Measurements from ENCODE around the gene KCNB1. TPM values are rescaled to one million over a fixed set of nuclear protein-coding genes. Genes with fewer than 3 reads are reported as not detected.

KCNB1 gene
- total and polyA plus RNA-seq, 12 donors, result 0.64 to 4.2 (median 1.1) TPM

GRCh38 chr20:49490689-49491088 is 8.2 kb upstream of the KCNB1 start:
- Histone ChIP-seq H3K36me3 (no peaks in the 10 kb centered on the region), H3K9me3 (peaks cover 0 to 4% (median 0%) of the 10 kb centered on the region in 11 donors), H3K4me1 (no peaks in the 10 kb centered on the region), H3K4me3 (no peak overlapping the region), H3K27ac (no peak overlapping the region), H3K27me3 (peaks cover 0 to 59% (median 32%) of the 10 kb centered on the region in 7 donors)
- DNase-seq (no peak), ATAC-seq (no peak)
- TF ChIP-seq CTCF (IDR thresholded peaks at IDR 0.05), result no peak
- intact Hi-C loops (cut with DNase I), result no loop called here
- WGBS, 2 donors, result 53 to 62% methylated on average over 1 of the region's 1 CpG

GRCh38 chr20:49489688-49490087 is 7.2 kb upstream of the KCNB1 start:
- peaks cover 0 to 4% (median 0%) of the 10 kb centered on the region in 9 donors for H3K4me1 ChIP-seq
- no peak for DNase-seq
- no peak for ATAC-seq
- WGBS, 2 donors, result 89 to 92% methylated on average over 5 of the region's 5 CpGs
- no peak for TF ChIP-seq CTCF (IDR thresholded peaks at IDR 0.05)
- H3K4me3 ChIP-seq, result no peak overlapping the region
- no peak overlapping the region for H3K27ac ChIP-seq
- H3K27me3 ChIP-seq, result peaks cover 0 to 69% (median 40%) of the 10 kb centered on the region in 7 donors
- peaks cover 0 to 4% (median 0%) of the 10 kb centered on the region in 11 donors for H3K9me3 ChIP-seq
- intact Hi-C loops (cut with DNase I), result loop anchor here in 4 of 10 donors (5.0 to 10.0 kb wide), 2 partner anchors 105 to 157 kb away; no protein-coding TSS in a partner anchor
- H3K36me3 ChIP-seq, result no peaks in the 10 kb centered on the region

- H3K4me1 ChIP-seq, result peaks cover 3 to 25% (median 14%) of the 10 kb centered on the region in 9 donors
- H3K36me3 ChIP-seq, result no peaks in the 10 kb centered on the region
- ATAC-seq, result no peak
- DNase-seq, result no peak
- intact Hi-C loops (cut with DNase I), result loop anchor here in 4 of 10 donors (5.0 to 10.0 kb wide), 2 partner anchors 101 to 154 kb away; no protein-coding TSS in a partner anchor
- no peak overlapping the region for H3K27ac ChIP-seq
- H3K27me3 ChIP-seq, result peaks cover 0 to 81% (median 34%) of the 10 kb centered on the region in 7 donors
- H3K4me3 ChIP-seq, result no peak overlapping the region
- no peak for TF ChIP-seq CTCF (IDR thresholded peaks at IDR 0.05)
- no peaks in the 10 kb centered on the region for H3K9me3 ChIP-seq
Observed at GRCh38 chr20:49486064-49486463, 3.6 kb upstream of the KCNB1 start.

GRCh38 chr20:49485563-49485962 is 3.1 kb upstream of the KCNB1 start:
- H3K27ac ChIP-seq, result no peak overlapping the region
- WGBS, 2 donors, result 82 to 88% methylated on average over 1 of the region's 1 CpG
- H3K4me3 ChIP-seq, result no peak overlapping the region
- DNase-seq (no peak), ATAC-seq (no peak)
- peaks cover 0 to 77% (median 32%) of the 10 kb centered on the region in 7 donors for H3K27me3 ChIP-seq
- no peak for TF ChIP-seq CTCF (IDR thresholded peaks at IDR 0.05)
- intact Hi-C loops (cut with DNase I), result loop anchor here in 7 of 10 donors (2.0 to 10.0 kb wide), 4 partner anchors 101 to 153 kb away; no protein-coding TSS in a partner anchor
- no peaks in the 10 kb centered on the region for H3K36me3 ChIP-seq
- H3K4me1 ChIP-seq, result peaks cover 3 to 25% (median 14%) of the 10 kb centered on the region in 9 donors
- H3K9me3 ChIP-seq, result no peaks in the 10 kb centered on the region
